OCI-LY1 (cell line): ENCODE data around the gene FAM219B.

Experiments
- H2AFZ ChIP-seq: fragments of 200-600 bp; sonication (generic), shearing (Covaris generic); 2 replicates; pipeline ENCODE4 v1.6.0; 2014; ENCODE audit warnings: antibody characterized with exemption, mild to moderate bottlenecking, low read length
- H3F3A ChIP-seq: fragments of 200-600 bp; sonication (generic), shearing (Covaris generic); 2 replicates; pipeline ENCODE4 v1.6.0; 2014; ENCODE audit warnings: mild to moderate bottlenecking, antibody characterized with exemption, low read length, moderate library complexity; ENCODE audit not compliant: insufficient read depth
- H3K27ac ChIP-seq: fragments of 200-600 bp; sonication (generic); 2 replicates; pipeline ENCODE4 v1.5.1; 2014; ENCODE audit warnings: low read length, mixed run types, mild to moderate bottlenecking, low read depth; ENCODE audit not compliant: poor library complexity, severe bottlenecking
- H3K27me3 ChIP-seq: fragments of 200-600 bp; sonication (generic); 2 replicates; pipeline ENCODE4 v1.6.0; 2014; ENCODE audit warnings: antibody characterized with exemption, mild to moderate bottlenecking, low read length, moderate library complexity; ENCODE audit not compliant: insufficient read depth
- H3K36me3 ChIP-seq: fragments of 200-600 bp; sonication (generic); 2 replicates; pipeline ENCODE4 v1.6.1; 2014; ENCODE audit warnings: mild to moderate bottlenecking, antibody characterized with exemption, low read length, moderate library complexity, mixed read lengths; ENCODE audit not compliant: insufficient read depth
- H3K4me1 ChIP-seq: fragments of 200-600 bp; sonication (generic); 2 replicates; pipeline ENCODE4 v1.5.1; 2014; ENCODE audit warnings: mild to moderate bottlenecking, low read length, moderate library complexity; ENCODE audit not compliant: insufficient read depth, severe bottlenecking
- H3K4me2 ChIP-seq: fragments of 200-600 bp; sonication (generic), shearing (Covaris generic); 2 replicates; pipeline ENCODE4 v1.6.1; 2014; ENCODE audit warnings: low read length
- H3K4me3 ChIP-seq: fragments of 200-600 bp; sonication (generic); 2 replicates; pipeline ENCODE4 v1.5.1; 2014; ENCODE audit warnings: low read length, low read depth, mild to moderate bottlenecking, mixed read lengths; ENCODE audit not compliant: poor library complexity, severe bottlenecking
- H3K79me2 ChIP-seq: fragments of 200-600 bp; shearing (Covaris generic); 2 replicates; pipeline ENCODE4 v1.6.1; 2016; ENCODE audit warnings: mixed run types, low read length, mixed read lengths; ENCODE audit not compliant: insufficient read depth
- H3K9ac ChIP-seq: fragments of 200-600 bp; sonication (generic), shearing (Covaris generic); 2 replicates; pipeline ENCODE4 v1.6.1; 2014; ENCODE audit warnings: mild to moderate bottlenecking, low read length, mixed read lengths
- H3K9me2 ChIP-seq: fragments of 200-600 bp; sonication (generic), shearing (Covaris generic); 2 replicates; pipeline ENCODE4 v1.6.1; 2014; ENCODE audit warnings: low read depth, mild to moderate bottlenecking, low read length, mixed read lengths
- H3K9me3 ChIP-seq: fragments of 200-600 bp; shearing (Covaris generic); 2 replicates; pipeline ENCODE4 v1.6.1; 2014; ENCODE audit warnings: low read length, mixed read lengths
- H4K20me1 ChIP-seq: fragments of 200-600 bp; sonication (generic), shearing (Covaris generic); 2 replicates; pipeline ENCODE4 v1.6.0; 2016; ENCODE audit warnings: mild to moderate bottlenecking, low read length; ENCODE audit not compliant: insufficient read depth
- CTCF ChIP-seq: fragments of 200-600 bp; sonication (generic), shearing (Covaris generic); IDR thresholded peaks from 2 replicates; pipeline ENCODE4 v1.5.1; 2017; ENCODE audit warnings: mild to moderate bottlenecking, antibody characterized with exemption, low read length, moderate library complexity, mixed read lengths
- EZH2 ChIP-seq: fragments of 200-600 bp; sonication (generic), shearing (Covaris generic); IDR thresholded peaks from 2 replicates; pipeline ENCODE4 v1.8.0; 2017; ENCODE audit warnings: borderline replicate concordance, mixed run types, mild to moderate bottlenecking, antibody characterized with exemption, low read length, moderate library complexity, mixed read lengths

The FAM219B gene

GRCh38 chr15:74873756-74874424 is 32.8 kb downstream of the FAM219B start:
- Histone ChIP-seq H3K27ac (no peak overlapping the region), H3K79me2 (peaks cover 22% of the 10 kb centered on the region)

GRCh38 chr15:74873036-74873755 is 33.5 kb downstream of the FAM219B start, which contains the start of gene SCAMP2:
Gene SCAMP2, minus strand, starts transcription at chr15:74873365. Its CDS starts 110 bp downstream, at chr15:74873255.
- Histone ChIP-seq H3K9me3 (peaks cover 2% of the 10 kb centered on the region), H3K27me3 (no peaks in the 10 kb centered on the region), H3K9me2 (no peaks in the 10 kb centered on the region), H3K9ac (peak within 1 kb of the TSS; percentile 72), H4K20me1 (no peaks in the 10 kb centered on the region), H2AFZ (peak within 1 kb of the TSS; percentile 84; the same call in 1 of the 2 replicates), H3K4me2 (peak within 1 kb of the TSS; percentile 100), H3K4me3 (peak within 1 kb of the TSS; percentile 97), H3K27ac (peak within 1 kb of the TSS; percentile 47), H3K79me2 (peaks cover 27% of the 10 kb centered on the region), H3K4me1 (peaks cover 40% of the 10 kb centered on the region), H3K36me3 (peaks cover 18% of the 10 kb centered on the region), H3F3A (no peaks in the 10 kb centered on the region)
- TF ChIP-seq EZH2, result no peak
- no peak for TF ChIP-seq CTCF

More at GRCh38 chr15:74873756-74874424, 32.8 kb downstream of the FAM219B start:
- no peaks in the 10 kb centered on the region for H4K20me1 ChIP-seq
- H3K4me1 ChIP-seq, result peaks cover 40% of the 10 kb centered on the region
- H3K4me2 ChIP-seq, result peak overlapping the region; percentile 99
- TF ChIP-seq CTCF, result no peak
- TF ChIP-seq EZH2, result no peak
- H3K27me3 ChIP-seq, result no peaks in the 10 kb centered on the region
- peak overlapping the region; percentile 72 for H3K9ac ChIP-seq
- H3F3A ChIP-seq, result no peaks in the 10 kb centered on the region
- peak overlapping the region; percentile 97 for H3K4me3 ChIP-seq
- no peaks in the 10 kb centered on the region for H3K9me3 ChIP-seq
- no peaks in the 10 kb centered on the region for H3K9me2 ChIP-seq
- H2AFZ ChIP-seq, result peak overlapping the region; percentile 84; the same call in 1 of the 2 replicates
- H3K36me3 ChIP-seq, result peaks cover 11% of the 10 kb centered on the region

GRCh38 chr15:74872702-74873035 is 34.0 kb downstream of the FAM219B start:
- Histone ChIP-seq H3K4me1 (peaks cover 40% of the 10 kb centered on the region), H3K27ac (peak overlapping the region; percentile 47)

More at GRCh38 chr15:74872702-74873035, 34.0 kb downstream of the FAM219B start:
- Histone ChIP-seq H3K4me2 (peak overlapping the region; percentile 100), H4K20me1 (no peaks in the 10 kb centered on the region), H3K9me2 (no peaks in the 10 kb centered on the region), H3K9ac (peak overlapping the region; percentile 61), H3K36me3 (peaks cover 23% of the 10 kb centered on the region), H3K27me3 (no peaks in the 10 kb centered on the region), H3F3A (no peaks in the 10 kb centered on the region), H2AFZ (no peak overlapping the region), H3K4me3 (peak overlapping the region; percentile 97), H3K9me3 (peaks cover 7% of the 10 kb centered on the region), H3K79me2 (peaks cover 32% of the 10 kb centered on the region)
- no peak for TF ChIP-seq EZH2
- no peak for TF ChIP-seq CTCF
